HG02884 (cell line): ENCODE measurements around the gene ACSF3.
"Not testable (repeated sequence)": the region's sequence is repeated elsewhere in the genome, so short reads cannot be mapped to it uniquely, and the experiment has no call there.

Experiments
- ATAC-seq: cut with Tn5 transposase; IDR thresholded peaks from one replicate; pipeline ENCODE4 v1.9.1; 2021; ENCODE audit warnings: mild to moderate bottlenecking, moderate library complexity; ENCODE audit not compliant: unreplicated experiment

The ACSF3 gene

GRCh38 chr16:89156740-89157645, 63.3 kb downstream of the ACSF3 start:
- no peak for ATAC-seq

DNA sequence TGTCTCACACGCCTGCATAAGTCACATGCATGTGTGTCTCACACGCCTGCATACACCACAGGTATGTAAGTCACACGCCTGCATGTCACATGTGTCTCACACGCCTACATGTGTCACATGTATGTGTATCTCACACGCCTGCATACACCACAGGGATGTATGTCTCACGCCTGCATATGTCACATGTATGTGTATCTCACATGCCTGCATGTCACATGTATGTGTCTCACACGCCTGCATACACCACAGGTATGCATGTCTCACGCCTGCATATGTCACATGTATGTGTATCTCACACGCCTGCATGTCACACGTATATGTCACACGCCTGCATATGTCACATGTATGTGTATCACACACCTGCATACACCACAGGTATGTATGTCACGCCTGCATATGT, 64.1 kb downstream of the ACSF3 start:
- no peak for ATAC-seq

GRCh38 chr16:89159066-89159849, 65.6 kb downstream of the ACSF3 start:
- ATAC-seq: no peak

DNA sequence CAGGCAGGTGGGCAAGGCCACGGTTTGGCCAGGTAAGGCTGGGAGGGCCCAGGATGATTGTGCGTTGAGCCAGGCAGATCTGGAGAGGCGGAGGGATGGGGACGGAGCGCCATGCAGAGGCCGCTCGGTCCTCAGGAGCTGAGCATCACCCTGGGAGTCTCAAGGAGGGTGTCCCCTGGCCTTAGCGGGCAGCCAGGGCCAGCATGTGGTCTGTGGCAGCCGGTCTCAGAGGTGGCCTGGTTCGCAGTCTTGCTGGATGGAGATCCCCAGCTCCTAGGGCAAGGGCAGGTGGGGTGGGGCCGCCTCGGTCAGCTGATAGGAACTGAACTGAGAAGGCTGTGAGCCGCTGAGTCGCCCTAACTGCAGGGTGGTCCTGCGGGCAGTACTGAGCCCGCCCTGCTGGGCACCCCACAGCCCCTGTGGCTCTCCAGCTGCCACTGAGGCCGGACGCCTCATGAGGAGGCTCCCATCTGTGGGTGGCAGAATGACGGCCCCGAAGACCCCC, 66.2 kb downstream of the ACSF3 start:
- ATAC-seq: no peak

- ATAC-seq: no peak
Observed at GRCh38 chr16:89160977-89161701, 67.5 kb downstream of the ACSF3 start.

DNA sequence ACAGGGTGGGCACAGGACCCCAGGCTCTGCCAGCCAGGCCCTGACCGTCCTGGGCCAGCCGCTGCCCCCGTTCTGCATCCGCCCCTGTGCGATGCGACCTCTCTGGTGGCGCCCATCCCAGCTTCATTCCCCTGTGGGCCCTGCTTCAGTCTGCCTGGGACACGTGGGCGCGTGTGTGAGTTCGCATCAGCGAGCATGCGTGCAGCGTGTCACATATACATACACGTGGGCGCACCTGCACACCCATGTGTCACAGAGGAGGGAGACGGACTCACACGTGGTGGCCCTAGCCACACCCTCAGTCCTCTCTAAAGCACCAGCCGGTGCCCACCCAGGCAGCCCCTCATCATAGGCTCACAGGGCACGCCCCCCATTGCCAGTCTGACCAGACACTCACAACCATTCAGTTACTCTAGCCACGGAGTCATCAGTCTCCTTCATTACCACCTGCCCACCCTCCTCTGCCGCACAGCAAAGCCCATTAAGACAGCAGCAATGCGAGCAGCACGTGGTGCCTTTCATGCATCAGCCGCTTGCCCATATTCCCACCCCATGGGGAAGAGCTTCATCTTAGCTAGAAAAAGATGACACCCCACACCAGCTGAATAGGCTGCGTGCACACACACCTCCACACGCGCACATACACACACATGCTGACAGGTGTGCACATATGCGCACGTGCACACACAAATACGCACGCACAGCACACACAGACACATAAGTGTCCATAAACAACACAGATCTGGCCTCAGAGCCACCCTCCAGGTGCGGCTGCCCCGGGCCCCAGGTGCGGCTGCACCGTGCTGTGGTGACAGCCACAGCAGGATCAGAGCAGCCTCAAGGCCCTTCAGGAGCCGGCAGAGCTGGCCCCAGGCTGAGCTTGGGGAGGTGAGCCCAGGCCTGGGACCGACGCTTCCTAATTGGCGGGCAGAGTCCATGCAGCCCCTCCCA, 68.4 kb downstream of the ACSF3 start:
- no peak for ATAC-seq

GRCh38 chr16:89163297-89163696, 69.6 kb downstream of the ACSF3 start:
- no peak for ATAC-seq

GRCh38 chr16:89164436-89164835, 70.8 kb downstream of the ACSF3 start:
- no peak for ATAC-seq

DNA sequence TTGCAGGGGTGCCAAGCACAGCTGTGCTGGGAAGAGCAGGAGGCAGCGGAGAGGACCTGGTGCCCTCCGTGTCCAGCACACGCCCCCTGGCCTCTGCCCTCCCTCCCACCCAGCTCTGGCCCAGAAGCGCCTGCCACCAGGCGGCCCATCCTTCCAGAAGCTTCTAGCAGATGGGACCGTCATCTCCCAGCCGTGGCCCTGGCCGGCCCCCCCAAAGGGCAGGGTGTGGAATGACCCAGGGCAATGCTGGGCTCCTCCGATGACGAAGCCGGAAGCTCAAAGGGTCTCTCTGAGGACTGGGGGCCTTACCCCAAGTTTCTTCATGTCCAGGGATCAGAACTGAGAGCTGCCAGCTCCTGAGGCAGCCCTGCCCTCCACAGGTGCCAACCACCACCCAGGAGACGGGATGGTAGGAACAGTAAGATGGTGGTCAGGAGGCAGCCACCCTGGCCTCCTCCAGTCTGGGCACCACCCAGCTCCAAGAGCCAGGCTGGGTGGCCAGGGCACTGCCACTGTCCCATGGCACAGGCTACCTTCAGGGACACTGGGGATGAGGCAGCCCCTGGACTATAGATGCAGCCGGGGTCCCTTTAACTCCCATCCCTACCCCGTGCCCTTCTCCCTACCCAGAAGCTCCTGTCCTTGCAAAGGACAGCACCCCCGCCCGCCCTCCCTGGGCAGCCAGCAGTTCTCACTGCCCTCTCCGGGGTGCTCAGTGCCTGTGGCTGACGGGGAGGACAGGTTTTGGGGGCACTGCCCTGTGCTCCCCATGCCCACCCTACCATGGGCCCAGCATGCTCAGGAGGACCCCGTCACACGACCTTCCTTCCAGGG, 71.4 kb downstream of the ACSF3 start:
- no peak for ATAC-seq

DNA sequence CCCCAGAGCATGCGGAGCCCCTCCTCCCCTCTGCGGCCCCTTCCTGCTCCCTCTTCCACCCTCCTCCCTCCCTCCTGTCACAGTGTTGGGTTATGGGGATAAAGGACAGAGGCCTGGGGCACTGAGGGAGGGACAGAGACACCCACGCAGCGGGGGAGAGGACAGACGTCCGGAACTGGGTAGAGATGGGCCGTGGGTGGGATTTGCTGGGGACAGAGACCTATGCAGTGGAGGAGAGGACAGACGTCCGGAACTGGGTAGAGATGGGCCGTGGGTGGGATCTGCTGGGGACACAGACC, 72.0 kb downstream of the ACSF3 start:
- not testable (repeated sequence) for ATAC-seq

DNA sequence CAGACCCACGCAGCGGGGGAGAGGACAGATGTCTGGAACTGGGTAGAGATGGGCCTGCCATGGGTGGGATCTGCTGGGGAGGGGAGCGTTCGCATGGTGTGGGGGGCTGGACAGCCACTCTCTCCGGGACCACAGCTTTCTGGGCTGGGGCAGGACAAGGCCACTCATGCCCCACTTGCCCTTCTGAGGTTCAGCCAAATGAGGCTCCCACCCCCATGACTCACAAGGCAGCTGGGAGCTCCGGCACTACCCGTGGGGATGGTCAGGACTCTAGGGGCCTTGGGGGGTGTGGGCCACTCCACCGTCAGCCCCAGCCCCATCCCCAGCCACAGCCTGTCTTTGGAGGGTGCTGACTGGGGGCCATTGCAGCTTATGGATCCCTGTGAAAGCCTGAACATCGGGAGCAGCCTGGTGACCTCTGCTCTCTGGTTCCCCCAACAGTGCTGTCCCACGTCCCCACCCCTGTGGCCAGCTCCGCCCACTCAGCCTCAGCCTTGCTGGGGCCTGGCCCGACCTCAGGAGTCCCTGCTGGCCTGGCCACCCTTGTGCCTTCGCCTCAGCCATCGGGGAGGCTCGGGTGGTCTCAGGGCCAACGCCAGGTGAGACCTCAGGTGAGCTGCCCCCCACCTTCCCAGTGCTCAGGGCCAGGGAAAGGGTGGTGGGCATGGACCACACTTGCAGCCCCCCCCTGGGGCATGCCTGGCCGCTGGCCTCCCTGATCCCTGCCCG, 73.2 kb downstream of the ACSF3 start:
- no peak for ATAC-seq

GRCh38 chr16:89167425-89167941, 73.8 kb downstream of the ACSF3 start:
- ATAC-seq: no peak

DNA sequence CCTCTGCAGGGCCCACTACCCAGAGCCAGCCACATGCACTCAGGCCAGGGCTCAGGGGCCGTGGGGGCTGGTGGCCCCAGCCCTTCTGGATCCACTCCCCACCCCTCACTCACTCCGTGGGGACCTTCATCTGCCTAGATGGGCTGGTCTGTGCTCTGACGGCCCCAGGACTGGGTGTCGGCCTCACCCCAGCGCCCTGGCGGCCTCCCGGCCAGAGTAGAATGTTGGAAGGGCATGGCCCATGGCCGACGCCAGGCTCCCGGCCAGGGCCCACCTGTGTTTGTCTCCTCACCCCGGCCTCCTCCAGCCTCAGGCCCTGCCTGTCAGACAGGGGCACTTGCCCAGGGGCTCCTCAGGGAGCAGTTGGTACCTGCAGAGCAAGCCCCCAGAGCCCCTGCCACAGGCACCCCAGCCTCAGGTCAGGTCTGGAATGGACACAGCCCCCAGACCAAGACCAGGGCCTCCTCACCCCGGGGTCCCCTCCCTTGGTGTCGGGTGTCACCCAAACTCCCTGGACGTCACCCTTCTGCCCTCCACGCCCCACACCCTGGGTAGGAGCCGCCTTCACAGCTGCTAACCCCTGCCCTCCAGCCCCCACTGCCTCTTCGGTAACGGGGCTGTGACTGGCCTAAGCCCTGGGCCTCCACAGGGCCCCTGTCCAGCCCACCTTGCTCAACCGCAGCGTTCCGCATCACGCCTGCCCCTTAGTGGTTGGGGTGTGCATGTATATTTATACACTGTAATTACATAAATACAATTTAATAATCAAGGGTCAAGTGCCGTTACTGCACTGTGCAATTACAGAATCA, 74.9 kb downstream of the ACSF3 start:
- ATAC-seq: no peak

- no peak for ATAC-seq
Observed at GRCh38 chr16:89169778-89170177, 76.1 kb downstream of the ACSF3 start.

GRCh38 chr16:89170346-89171215, 76.9 kb downstream of the ACSF3 start:
- no peak for ATAC-seq
